ENCODE results near the gene PRPF8.

Gene PRPF8

GRCh38 chr17:1648963-1649843 lies 35.5 kb downstream of the PRPF8 start:
- H4K91ac ChIP-seq (ENCODE audit: low read length) = peak overlapping the region; percentile 45
- H3K14ac ChIP-seq (ENCODE audit: low read length in 2 of 2) = peak overlapping the region in 1 of 2 experiments; percentile 92
- peak overlapping the region; percentile 89 for H3K4me2 ChIP-seq (ENCODE audit: low read length, poor library complexity, severe bottlenecking)
- H2AFZ ChIP-seq (ENCODE audit: low read depth, low read length) = peak overlapping the region; percentile 11
- peak overlapping the region in 1 of 2 experiments; percentile 93 for H3K4ac ChIP-seq (ENCODE audit: low read depth in 1 of 2, low read length in 2 of 2)
- peak overlapping the region; percentile 43 to 87 for H3K18ac ChIP-seq (ENCODE audit: low read depth in 1 of 2, low read length in 2 of 2)
- H3K9ac ChIP-seq (ENCODE audit: low read length) = peak overlapping the region; percentile 83
- peak overlapping the region in 1 of 2 experiments; percentile 78 for H3K23ac ChIP-seq (ENCODE audit: low read length in 2 of 2)
- under 1% methylated on average over 45 of the region's 100 CpGs for WGBS
- H4K8ac ChIP-seq (ENCODE audit: low read length) = peak overlapping the region; percentile 46
- peak overlapping the region in 1 of 2 experiments; percentile 66 for H2BK12ac ChIP-seq (ENCODE audit: low read length in 2 of 2)
- H2BK120ac ChIP-seq (ENCODE audit: low read depth, low read length) = peak overlapping the region; percentile 50
- no peak overlapping the region for H2AK5ac ChIP-seq (ENCODE audit: low read length, severe bottlenecking)
- H2BK5ac ChIP-seq (ENCODE audit: low read depth, low read length, poor library complexity, severe bottlenecking) = no peak overlapping the region
- H3K79me1 ChIP-seq (replicated peaks; ENCODE audit: low read length, poor library complexity, severe bottlenecking) = peaks cover 6% of the 10 kb centered on the region
- H3K4me1 ChIP-seq (ENCODE audit: control insufficient read depth, insufficient read depth, low read depth, low read length) = peaks cover 44% of the 10 kb centered on the region
- DNase-seq = peak; percentile 92
- peaks cover 48 to 51% of the 10 kb centered on the region in 2 experiments for H3K36me3 ChIP-seq (ENCODE audit: control insufficient read depth in 1 of 2, insufficient read depth in 2 of 2, low read depth in 1 of 2, low read length in 2 of 2)
- H3K9me3 ChIP-seq (ENCODE audit: control insufficient read depth, low read length) = no peaks in the 10 kb centered on the region
- H2BK15ac ChIP-seq (ENCODE audit: low read depth, poor library complexity, severe bottlenecking) = no peak overlapping the region
- peak overlapping the region; percentile 71 for H3K27ac ChIP-seq (ENCODE audit: low read length, poor library complexity, severe bottlenecking)
- no peaks in the 10 kb centered on the region for H3K27me3 ChIP-seq (ENCODE audit: control insufficient read depth in 1 of 2, insufficient read depth in 1 of 2, low read length in 2 of 2)
- H3K4me3 ChIP-seq (ENCODE audit: insufficient read depth in 1 of 2, low read depth in 1 of 2, low read length in 2 of 2) = peak overlapping the region; percentile 71 to 80

GRCh38 chr17:1648173-1648962 lies 36.3 kb downstream of the PRPF8 start:
- 21% methylated on average over 45 of the region's 54 CpGs for WGBS

GRCh38 chr17:1647802-1648171 lies 36.9 kb downstream of the PRPF8 start:
- Histone ChIP-seq H2AK5ac (ENCODE audit: low read length, severe bottlenecking) (no peak overlapping the region), H3K27ac (ENCODE audit: low read length, poor library complexity, severe bottlenecking) (no peak overlapping the region), H4K91ac (ENCODE audit: low read length) (peak overlapping the region; percentile 55), H2BK12ac (ENCODE audit: low read length in 2 of 2) (peak overlapping the region; percentile 6 to 95), H3K9ac (ENCODE audit: low read length) (peak overlapping the region; percentile 86), H3K18ac (ENCODE audit: low read depth in 1 of 2, low read length in 2 of 2) (peak overlapping the region; percentile 65 to 81), H3K79me1 (replicated peaks; ENCODE audit: low read length, poor library complexity, severe bottlenecking) (peaks cover 4% of the 10 kb centered on the region), H3K4me3 (ENCODE audit: insufficient read depth in 1 of 2, low read depth in 1 of 2, low read length in 2 of 2) (peak overlapping the region in 1 of 2 experiments; percentile 80), H2AFZ (ENCODE audit: low read depth, low read length) (no peak overlapping the region), H3K4me1 (ENCODE audit: control insufficient read depth, insufficient read depth, low read depth, low read length) (peaks cover 56% of the 10 kb centered on the region), H2BK15ac (ENCODE audit: low read depth, poor library complexity, severe bottlenecking) (peak overlapping the region; percentile 71), H3K9me3 (ENCODE audit: control insufficient read depth, low read length) (no peaks in the 10 kb centered on the region), H2BK5ac (ENCODE audit: low read depth, low read length, poor library complexity, severe bottlenecking) (no peak overlapping the region), H3K23ac (ENCODE audit: low read length in 2 of 2) (no peak overlapping the region), H4K8ac (ENCODE audit: low read length) (peak overlapping the region; percentile 66), H2BK120ac (ENCODE audit: low read depth, low read length) (no peak overlapping the region), H3K4me2 (ENCODE audit: low read length, poor library complexity, severe bottlenecking) (no peak overlapping the region), H3K36me3 (ENCODE audit: control insufficient read depth in 1 of 2, insufficient read depth in 2 of 2, low read depth in 1 of 2, low read length in 2 of 2) (peaks cover 34 to 37% of the 10 kb centered on the region in 2 experiments), H3K4ac (ENCODE audit: low read depth in 1 of 2, low read length in 2 of 2) (peak overlapping the region; percentile 40 to 84), H3K27me3 (ENCODE audit: control insufficient read depth in 1 of 2, insufficient read depth in 1 of 2, low read length in 2 of 2) (no peaks in the 10 kb centered on the region), H3K14ac (ENCODE audit: low read length in 2 of 2) (peak overlapping the region in 1 of 2 experiments; percentile 23)
- no peak for DNase-seq
- WGBS = 89% methylated on average over 11 of the region's 11 CpGs

More at GRCh38 chr17:1648173-1648962, 36.3 kb downstream of the PRPF8 start:
- Histone ChIP-seq H3K4ac (ENCODE audit: low read depth in 1 of 2, low read length in 2 of 2) (peak overlapping the region; percentile 47 to 84), H3K27ac (ENCODE audit: low read length, poor library complexity, severe bottlenecking) (peak overlapping the region; percentile 55), H3K36me3 (ENCODE audit: control insufficient read depth in 1 of 2, insufficient read depth in 2 of 2, low read depth in 1 of 2, low read length in 2 of 2) (peaks cover 40 to 42% of the 10 kb centered on the region in 2 experiments), H3K18ac (ENCODE audit: low read depth in 1 of 2, low read length in 2 of 2) (peak overlapping the region; percentile 65 to 81), H3K14ac (ENCODE audit: low read length in 2 of 2) (peak overlapping the region in 1 of 2 experiments; percentile 23), H3K23ac (ENCODE audit: low read length in 2 of 2) (peak overlapping the region in 1 of 2 experiments; percentile 94), H4K91ac (ENCODE audit: low read length) (peak overlapping the region; percentile 93), H3K4me1 (ENCODE audit: control insufficient read depth, insufficient read depth, low read depth, low read length) (peaks cover 53% of the 10 kb centered on the region), H2BK5ac (ENCODE audit: low read depth, low read length, poor library complexity, severe bottlenecking) (no peak overlapping the region), H2AFZ (ENCODE audit: low read depth, low read length) (peak overlapping the region; percentile 10), H2BK120ac (ENCODE audit: low read depth, low read length) (peak overlapping the region; percentile 71), H2BK12ac (ENCODE audit: low read length in 2 of 2) (peak overlapping the region; percentile 6 to 95), H4K8ac (ENCODE audit: low read length) (peak overlapping the region; percentile 66), H3K4me3 (ENCODE audit: insufficient read depth in 1 of 2, low read depth in 1 of 2, low read length in 2 of 2) (peak overlapping the region; percentile 48 to 80), H3K9me3 (ENCODE audit: control insufficient read depth, low read length) (no peaks in the 10 kb centered on the region), H2AK5ac (ENCODE audit: low read length, severe bottlenecking) (no peak overlapping the region), H3K9ac (ENCODE audit: low read length) (peak overlapping the region; percentile 86), H3K79me1 (replicated peaks; ENCODE audit: low read length, poor library complexity, severe bottlenecking) (peaks cover 4% of the 10 kb centered on the region), H3K27me3 (ENCODE audit: control insufficient read depth in 1 of 2, insufficient read depth in 1 of 2, low read length in 2 of 2) (no peaks in the 10 kb centered on the region), H2BK15ac (ENCODE audit: low read depth, poor library complexity, severe bottlenecking) (peak overlapping the region; percentile 71), H3K4me2 (ENCODE audit: low read length, poor library complexity, severe bottlenecking) (peak overlapping the region; percentile 84)
- DNase-seq = no peak
